Osteocyte (in vitro differentiated cells): Measurements from ENCODE around the gene MYO9A. TPM values are rescaled to one million over a fixed set of nuclear protein-coding genes. Genes with fewer than 3 reads are reported as not detected.
A peak's percentile ranks its signal among the peaks of the same experiment; 100 is the strongest.

Source experiments
- DNase-seq: peaks from one replicate; pipeline ENCODE4 v3.0.0; 2021; ENCODE audit warnings: mixed read lengths; ENCODE audit not compliant: unreplicated experiment; ENCODE audit errors: extremely low spot score
- H3K27ac Mint-ChIP-seq: one replicate; pipeline ENCODE4 v1.8.0; 2021; ENCODE audit warnings: mild to moderate bottlenecking, mixed read lengths; ENCODE audit not compliant: unreplicated experiment
- H3K27me3 Mint-ChIP-seq: one replicate; pipeline ENCODE4 v1.8.0; 2021; ENCODE audit warnings: mixed read lengths; ENCODE audit not compliant: unreplicated experiment
- H3K36me3 Mint-ChIP-seq: one replicate; pipeline ENCODE4 v1.8.0; 2021; ENCODE audit warnings: mixed read lengths; ENCODE audit not compliant: unreplicated experiment
- H3K4me1 Mint-ChIP-seq: one replicate; pipeline ENCODE4 v1.8.0; 2021; ENCODE audit warnings: mixed read lengths; ENCODE audit not compliant: unreplicated experiment
- H3K4me3 Mint-ChIP-seq: one replicate; pipeline ENCODE4 v1.8.0; 2021; ENCODE audit warnings: mild to moderate bottlenecking, moderate library complexity, mixed read lengths; ENCODE audit not compliant: unreplicated experiment
- H3K9me3 Mint-ChIP-seq: one replicate; pipeline ENCODE4 v1.8.0; 2021; ENCODE audit warnings: mixed read lengths; ENCODE audit not compliant: unreplicated experiment
- CTCF ChIP-seq: fragments of 200-600 bp; sonication (generic); IDR thresholded peaks from 2 replicates; pipeline ENCODE4 v1.5.0; 2021; ENCODE audit warnings: antibody characterized with exemption, mild to moderate bottlenecking, moderate library complexity
- total RNA-seq: library from RNA; stranded (reverse); gene quantifications from 2 replicates; pipeline ENCODE4 v1.2.1, GENCODE V29; 2021

Gene MYO9A
- total RNA-seq, 1 donor from 2014 or later, result 39.6 TPM

GRCh38 chr15:72162569-72162968 lies 44.6 kb upstream of the MYO9A start:
- no peak overlapping the region for H3K4me3 Mint-ChIP-seq
- no peaks in the 10 kb centered on the region for H3K9me3 Mint-ChIP-seq
- TF ChIP-seq CTCF, result no peak
- DNase-seq, result no peak
- H3K27ac Mint-ChIP-seq, result no peak overlapping the region
- H3K36me3 Mint-ChIP-seq, result no peaks in the 10 kb centered on the region
- no peaks in the 10 kb centered on the region for H3K4me1 Mint-ChIP-seq
- peaks cover 3% of the 10 kb centered on the region for H3K27me3 Mint-ChIP-seq

- Mint-ChIP-seq H3K36me3 (no peaks in the 10 kb centered on the region), H3K4me1 (no peaks in the 10 kb centered on the region), H3K27ac (no peak overlapping the region), H3K9me3 (no peaks in the 10 kb centered on the region), H3K27me3 (peaks cover 3% of the 10 kb centered on the region), H3K4me3 (no peak overlapping the region)
- TF ChIP-seq CTCF, result no peak
- peak; percentile 74 for DNase-seq
Measured at GRCh38 chr15:72161361-72162132, 43.6 kb upstream of the MYO9A start.

GRCh38 chr15:72160696-72161245 lies 42.8 kb upstream of the MYO9A start:
- H3K36me3 Mint-ChIP-seq, result no peaks in the 10 kb centered on the region
- H3K9me3 Mint-ChIP-seq, result no peaks in the 10 kb centered on the region
- peak; percentile 48 for DNase-seq
- H3K4me1 Mint-ChIP-seq, result peaks cover 2% of the 10 kb centered on the region
- H3K4me3 Mint-ChIP-seq, result no peak overlapping the region
- TF ChIP-seq CTCF, result no peak
- no peak overlapping the region for H3K27ac Mint-ChIP-seq
- peaks cover 3% of the 10 kb centered on the region for H3K27me3 Mint-ChIP-seq

- Mint-ChIP-seq H3K4me1 (peaks cover 11% of the 10 kb centered on the region), H3K4me3 (no peak overlapping the region), H3K9me3 (no peaks in the 10 kb centered on the region), H3K36me3 (no peaks in the 10 kb centered on the region), H3K27ac (no peak overlapping the region), H3K27me3 (peaks cover 3% of the 10 kb centered on the region)
- DNase-seq, result no peak
- TF ChIP-seq CTCF, result no peak
Measured at GRCh38 chr15:72156928-72157327, 39.0 kb upstream of the MYO9A start.
